GM19035 (cell line): Measurements from ENCODE around the gene SGIP1.
"Not testable (repeated sequence)": the region's sequence is repeated elsewhere in the genome, so short reads cannot be mapped to it uniquely, and the experiment has no call there.

ENCODE experiments used
- ATAC-seq: cut with Tn5 transposase; IDR thresholded peaks from one replicate; pipeline ENCODE4 v1.9.1; 2021; ENCODE audit not compliant: unreplicated experiment

Gene SGIP1

DNA sequence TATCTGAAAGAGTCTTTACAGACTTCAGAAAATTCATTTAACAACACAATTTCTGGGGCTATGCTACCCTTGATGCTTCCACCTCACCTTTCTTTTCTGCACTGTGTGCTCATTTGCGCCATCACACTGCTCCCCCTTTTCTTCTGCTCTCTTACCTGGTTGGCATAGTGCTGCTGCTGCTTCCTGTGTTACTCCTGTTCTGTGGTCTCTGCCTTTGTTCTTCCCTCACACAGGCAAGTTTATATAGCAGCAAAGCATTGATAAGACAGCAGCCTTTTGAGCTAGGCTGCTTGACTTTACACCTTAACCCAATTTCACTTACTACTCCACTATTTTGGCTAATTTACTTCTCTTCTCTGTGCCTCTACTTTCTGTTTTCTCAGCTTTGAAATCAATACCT lies 18.3 kb downstream of the SGIP1 start:
- no peak for ATAC-seq

DNA sequence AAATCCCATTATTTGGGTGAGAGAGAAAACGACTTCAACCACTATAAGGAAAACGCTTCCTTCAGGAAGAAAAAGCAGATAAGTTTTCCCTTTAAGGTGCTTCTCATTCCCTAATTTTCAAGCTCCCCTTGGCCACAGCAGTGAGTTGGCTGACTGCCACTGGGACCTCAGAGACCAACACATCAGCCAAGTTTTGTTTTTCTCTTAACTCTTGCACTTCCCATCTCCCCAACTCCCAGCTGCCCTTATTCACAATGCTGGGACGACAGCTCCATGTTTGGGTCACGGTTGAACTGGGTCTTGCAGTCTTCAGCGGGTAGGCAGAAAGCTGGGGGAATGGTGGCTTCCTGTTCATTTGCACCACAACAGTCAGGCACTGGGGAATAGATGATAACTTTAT lies 18.9 kb downstream of the SGIP1 start:
- no peak for ATAC-seq

DNA sequence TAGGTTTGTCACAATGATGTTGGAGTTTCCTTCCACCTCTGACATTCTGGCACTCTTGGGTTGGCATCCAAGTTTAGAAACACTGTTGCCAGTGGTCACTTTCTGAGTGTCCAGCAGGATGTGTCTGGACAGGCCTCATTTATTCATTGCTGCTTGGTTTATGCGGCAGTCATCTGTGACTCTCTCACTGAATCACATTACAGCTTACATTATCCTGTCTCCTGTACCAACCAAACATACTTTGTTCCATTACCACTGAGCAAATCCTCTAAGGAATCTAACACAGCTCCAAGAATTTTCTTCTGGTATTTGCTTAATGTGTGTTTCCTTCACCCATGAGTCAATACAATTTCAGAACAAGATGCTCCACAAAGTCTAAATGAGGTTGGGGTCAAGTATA lies 19.9 kb downstream of the SGIP1 start:
- no peak for ATAC-seq

DNA sequence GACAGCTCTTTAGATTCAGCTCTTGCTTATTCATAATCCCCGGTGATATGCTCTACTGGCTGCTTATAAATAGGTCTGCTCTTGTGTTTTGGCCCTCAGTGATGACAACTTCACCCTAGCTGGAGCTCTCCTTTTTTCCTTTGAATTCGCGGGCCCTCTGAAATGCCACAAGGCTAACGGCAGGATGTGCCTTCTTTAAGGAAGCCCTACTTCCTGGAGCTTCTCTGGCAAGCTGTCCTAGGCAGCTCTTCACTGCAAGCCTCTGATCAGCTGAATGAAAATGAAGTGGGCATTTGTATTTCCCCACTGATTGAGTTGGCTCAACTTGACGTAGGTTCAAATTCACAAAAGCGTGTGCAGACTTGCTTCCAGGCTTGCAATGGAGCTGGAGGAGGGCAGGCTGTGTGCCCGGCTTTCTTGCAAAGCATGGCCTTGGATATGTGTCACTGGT lies 22.2 kb downstream of the SGIP1 start:
- no peak for ATAC-seq

DNA sequence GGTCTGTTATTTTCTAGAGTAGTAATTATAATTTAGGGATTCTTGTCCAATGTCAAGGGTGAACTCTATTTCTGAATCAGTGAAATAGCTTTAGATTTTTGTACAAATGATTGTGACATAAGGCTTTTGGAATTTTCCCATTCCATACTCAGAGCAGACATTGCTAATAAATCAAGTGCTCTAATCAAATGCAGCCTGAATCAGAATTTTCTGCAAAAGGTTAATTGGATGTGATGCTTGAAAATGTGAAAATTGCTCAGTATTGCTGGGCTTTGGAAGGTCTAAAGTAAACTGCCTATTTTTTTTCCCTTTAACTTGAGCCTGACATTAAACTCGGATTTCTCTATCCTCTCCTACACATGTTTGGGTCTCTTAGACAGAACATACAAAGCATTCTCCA lies 23.2 kb downstream of the SGIP1 start:
- ATAC-seq = no peak

DNA sequence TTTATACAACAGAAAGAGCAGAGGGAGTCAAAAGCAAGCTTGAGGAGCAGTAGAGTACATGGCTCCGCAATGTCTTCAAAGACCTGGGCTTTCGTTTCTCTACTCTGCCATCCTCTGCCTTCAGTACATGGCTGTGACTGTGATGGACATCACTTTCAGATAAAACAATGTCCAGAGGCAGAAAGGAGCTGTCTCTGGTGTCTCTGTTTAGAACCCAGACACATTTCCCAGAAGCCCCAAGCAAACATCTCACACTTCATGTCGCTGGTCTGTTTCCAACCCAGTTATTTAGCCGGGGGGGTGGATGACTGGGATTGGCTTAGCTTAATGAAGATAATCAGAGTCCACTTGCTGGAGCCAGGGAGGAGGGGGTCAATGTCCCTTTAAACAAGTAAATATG lies 25.6 kb downstream of the SGIP1 start:
- ATAC-seq = no peak

DNA sequence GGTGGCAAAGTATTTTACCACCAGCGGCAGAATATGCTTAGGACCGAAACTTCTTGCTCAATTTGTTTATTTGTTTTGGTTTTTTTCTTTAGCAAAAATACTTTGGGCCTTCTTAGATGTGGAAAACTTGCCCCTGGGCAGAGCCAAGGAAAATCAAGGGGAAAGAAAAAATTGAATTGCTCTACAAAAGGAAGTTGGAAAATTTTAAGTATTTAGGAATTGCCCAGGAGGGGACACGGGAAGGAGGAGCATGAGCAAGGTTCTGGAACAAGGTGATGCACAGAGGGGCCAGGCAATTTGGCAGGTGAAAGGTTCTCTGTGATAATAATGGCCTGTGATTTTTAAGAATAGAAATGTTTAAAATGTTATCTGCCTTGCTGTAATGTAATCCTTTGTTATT lies 28.6 kb downstream of the SGIP1 start:
- no peak for ATAC-seq

DNA sequence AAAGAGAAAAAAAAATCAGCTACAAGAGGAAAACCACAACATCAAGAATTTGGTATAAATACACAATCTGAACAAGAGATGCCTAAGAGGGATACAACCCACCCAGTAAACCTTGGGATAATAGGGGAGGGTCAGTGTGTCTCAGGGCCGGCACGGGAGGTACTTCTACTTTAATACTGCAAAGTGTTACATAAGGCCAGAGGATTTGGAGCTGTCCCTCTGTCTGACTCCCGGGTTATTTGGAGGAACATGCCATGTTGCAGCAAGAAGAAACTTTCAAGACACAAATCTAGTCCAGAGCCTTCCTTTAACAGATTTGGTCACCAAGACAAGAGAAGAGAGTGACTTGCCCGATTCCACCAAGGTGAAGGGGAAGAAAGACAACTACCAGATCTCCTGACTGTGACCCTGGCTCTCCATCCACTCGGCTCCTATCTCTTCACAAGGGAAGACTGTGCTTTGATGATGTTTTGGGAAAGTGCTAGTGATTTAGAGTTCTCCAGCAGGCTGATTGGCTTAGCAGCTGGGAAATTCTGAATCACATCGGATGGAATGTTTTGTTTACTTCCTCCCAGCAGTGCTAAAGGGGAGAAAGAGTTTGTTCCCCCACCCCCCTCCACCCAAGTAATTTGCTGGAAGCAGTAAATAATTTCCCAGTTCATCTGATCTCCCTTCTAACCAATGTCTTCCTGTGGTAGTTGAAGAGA lies 29.3 kb downstream of the SGIP1 start:
- ATAC-seq = no peak

DNA sequence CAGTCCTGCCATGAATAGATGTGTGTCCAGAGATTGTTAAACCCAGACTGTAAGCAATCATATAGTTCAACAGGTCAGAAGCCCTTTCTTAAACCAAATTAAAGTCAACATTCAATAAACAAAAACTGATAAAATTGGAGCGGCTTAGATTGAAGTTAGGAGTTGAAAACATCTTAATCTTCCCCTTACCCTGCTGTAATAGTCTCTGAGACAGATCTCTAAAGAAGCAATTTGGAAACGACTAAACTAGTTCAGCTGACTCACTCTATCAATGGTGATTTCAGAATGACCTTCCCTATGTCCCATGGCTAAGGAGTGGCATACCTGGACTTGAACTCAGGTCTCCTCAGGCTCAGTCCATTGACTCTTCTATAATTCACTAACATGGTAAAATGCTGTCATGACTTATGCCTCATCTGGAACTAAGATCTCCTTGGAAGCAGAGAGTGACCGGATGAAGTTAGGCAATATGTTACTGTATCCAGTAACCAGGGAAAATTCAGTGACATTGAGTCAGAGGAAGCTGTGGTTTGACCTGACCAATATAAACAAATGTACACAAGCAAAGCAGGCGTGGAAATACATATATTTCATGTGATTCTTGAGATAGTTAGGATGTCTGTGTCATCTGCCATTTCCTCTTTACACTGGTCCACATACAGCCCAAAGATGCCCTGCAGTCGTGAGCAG lies 30.1 kb downstream of the SGIP1 start:
- ATAC-seq = no peak

DNA sequence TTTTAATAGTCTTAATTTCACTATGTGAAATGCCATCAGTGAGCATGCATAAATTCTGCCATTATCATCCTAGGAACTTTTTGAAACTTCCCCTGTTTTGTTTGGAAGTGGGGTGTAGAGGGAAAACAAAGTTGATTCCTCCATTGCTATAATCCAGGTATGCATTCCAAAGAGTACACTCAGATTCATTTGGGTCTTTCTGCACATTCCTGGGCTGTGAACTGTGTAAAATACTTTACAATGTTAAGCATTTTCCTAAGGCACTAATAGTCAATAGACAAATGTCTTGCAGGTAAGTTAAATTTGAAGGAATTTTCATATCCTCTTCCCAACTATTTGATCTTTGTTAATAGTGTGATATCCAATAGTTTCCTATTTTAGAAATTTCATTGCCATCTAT lies 36.2 kb downstream of the SGIP1 start:
- ATAC-seq = no peak

DNA sequence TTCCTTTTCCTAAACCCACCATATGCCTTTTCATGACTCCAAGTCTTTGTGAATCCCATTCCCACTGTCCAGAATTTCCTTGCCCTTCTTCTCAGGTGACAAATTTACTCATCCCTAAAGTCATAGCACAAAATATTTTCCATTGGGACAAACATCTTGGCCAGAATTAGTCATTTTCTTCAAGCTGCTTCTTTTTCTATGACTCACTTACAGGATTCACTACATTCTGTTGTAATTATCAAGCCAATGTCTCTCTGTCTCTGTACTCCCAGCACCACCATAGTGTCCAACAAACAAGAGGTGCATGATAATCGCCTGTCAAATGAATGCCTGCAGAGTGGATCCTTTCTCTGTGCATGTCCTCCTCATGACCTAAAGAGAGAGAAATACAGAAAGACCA lies 37.8 kb downstream of the SGIP1 start:
- ATAC-seq = no peak

DNA sequence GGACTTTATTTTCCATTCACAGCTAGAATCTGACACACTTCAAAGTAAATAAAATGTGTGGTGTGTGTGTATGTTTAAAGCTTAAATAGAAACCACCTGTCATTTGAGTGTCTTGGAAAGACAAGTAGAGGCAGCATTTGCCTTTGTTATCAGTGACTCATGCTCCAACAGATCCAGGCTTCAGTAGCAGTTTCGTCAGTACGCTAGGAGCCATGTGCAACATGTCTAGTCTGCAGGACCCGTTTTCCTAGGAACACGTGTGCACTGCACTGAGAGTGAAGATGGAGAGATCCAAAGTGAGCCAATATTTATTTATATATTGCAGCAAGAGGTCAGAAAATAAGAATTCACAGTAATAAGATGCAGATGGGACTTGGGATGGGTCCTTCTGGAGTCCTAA lies 41.8 kb downstream of the SGIP1 start:
- no peak for ATAC-seq

DNA sequence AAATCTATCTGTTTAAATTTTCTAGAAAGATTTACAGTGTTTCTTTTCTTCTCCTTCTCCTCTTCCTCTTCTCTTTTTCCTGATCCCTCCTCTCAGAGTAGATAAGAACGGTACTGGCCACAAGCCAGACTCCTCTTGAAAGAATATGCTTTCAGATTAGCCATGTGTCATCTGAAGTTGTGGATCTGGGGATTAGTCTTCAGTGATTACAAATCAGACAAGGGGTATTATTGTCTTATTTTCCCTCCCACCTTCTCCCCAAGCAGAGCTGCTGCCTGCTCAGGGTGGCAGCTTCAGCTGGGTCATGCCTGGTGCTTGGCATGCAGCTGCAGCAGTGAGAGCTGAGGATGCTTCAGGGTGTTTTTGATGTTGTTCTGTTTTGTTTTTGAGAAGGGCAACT lies 42.7 kb downstream of the SGIP1 start:
- no peak for ATAC-seq

DNA sequence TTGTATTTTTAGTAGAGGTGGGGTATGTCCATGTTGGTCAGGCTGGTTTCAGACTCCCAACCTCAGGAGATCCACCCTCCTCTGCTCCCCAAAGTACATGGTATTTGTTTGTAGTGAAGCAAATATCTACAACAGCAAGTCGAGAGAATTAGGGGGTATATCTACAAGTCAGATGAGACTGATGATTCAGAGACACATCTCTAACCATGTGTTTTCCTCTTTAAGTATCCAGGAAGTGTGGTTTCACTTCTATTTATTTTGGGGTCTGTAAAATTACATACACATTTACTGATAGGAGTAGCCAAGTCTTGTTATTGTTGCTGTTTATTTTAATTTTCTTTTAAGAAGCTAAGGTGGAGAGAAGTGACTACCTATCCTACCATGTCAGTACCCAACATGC lies 44.9 kb downstream of the SGIP1 start:
- no peak for ATAC-seq

DNA sequence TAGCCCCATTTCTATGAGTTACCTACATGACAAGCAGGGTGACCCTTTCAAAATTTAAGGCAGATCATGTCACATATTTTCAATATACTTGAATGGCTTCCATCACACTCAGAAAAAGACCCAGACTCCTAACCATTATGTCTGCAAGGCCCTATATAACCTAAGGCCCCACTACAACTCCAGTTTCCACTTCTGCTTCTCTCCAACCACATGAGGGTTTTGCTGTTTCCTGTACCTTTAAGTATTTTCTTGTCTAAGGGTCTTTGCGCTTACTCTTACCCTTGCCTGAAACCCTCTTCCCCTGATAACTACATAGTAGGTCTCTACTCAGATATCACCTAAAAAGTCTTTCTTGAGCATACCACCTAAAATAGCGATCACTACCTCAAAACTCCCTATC lies 46.1 kb downstream of the SGIP1 start:
- ATAC-seq = no peak

DNA sequence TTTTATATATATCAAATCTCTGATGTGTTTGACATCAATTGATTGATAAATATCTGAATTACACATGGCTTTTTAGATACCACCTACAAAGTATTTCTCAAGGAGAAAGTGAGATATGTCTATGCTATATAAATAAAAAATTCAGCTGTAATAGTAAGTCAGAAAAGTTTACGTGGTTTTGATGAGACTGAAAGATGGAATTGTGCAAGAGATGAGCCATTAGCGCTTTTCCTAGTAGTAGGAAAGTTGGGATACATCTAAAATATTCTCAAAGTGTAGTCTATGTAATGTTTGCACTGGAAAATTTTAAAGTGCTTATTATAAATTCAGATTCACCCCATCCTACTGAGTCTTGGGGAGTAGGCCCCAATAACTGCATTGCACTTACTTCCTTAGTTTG lies 49.1 kb downstream of the SGIP1 start:
- no peak for ATAC-seq

DNA sequence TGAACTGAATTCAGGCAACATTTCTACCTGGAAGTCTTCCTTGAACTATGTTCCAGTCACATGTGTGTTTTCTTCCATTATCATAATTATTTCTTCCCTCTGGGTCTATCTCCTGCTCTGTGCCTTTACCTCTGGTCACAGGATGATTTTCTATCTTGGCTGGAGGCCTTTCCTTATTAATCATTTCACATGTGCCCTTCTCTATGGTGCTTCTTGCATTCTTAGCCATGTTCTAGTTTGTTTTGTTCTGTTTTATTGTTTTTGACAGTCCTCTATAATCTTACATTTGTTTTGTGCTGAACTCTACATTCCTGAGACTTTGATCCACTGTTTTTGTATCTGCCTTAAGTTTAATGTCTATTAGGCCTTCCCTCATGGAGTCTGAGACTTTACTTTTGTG lies 51.0 kb downstream of the SGIP1 start:
- ATAC-seq = no peak

DNA sequence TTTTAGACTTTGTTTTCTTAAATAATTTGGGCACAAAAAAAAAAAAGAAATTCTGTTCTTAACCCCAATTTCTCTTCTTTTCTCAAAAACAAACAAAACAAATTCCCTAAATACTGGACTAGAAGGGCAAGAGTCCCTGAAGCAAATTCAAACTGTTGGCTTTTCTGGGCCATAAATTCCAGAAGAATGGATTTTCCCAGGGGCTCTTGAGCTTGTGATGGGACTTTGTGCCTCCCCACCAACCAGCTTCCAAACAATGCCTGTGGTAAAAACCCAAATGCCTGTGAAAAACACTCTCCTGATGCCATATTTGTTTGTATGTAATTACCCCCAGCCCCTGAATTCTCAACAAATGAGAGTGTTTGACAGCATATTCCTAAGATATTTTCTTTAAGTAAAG lies 55.4 kb downstream of the SGIP1 start:
- ATAC-seq = no peak

DNA sequence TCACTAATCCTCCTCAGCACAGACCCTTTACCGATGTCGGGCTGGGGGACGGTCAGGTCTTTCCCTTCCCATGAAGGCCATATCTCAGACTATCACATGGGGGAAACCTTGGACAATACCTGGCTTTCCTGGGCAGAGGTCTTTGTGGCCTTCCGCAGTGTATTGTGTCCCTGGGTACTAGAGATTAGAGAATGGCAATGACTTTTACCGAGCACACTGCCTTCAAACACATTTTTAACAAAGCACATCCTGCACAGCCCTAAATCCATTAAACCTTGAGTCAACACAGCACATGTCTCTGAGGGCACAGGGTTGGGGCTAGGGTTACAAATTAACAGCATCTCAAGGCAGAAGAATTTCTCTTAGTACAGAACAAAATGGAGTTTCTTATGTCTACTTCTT lies 58.2 kb downstream of the SGIP1 start:
- ATAC-seq = not testable (repeated sequence)

DNA sequence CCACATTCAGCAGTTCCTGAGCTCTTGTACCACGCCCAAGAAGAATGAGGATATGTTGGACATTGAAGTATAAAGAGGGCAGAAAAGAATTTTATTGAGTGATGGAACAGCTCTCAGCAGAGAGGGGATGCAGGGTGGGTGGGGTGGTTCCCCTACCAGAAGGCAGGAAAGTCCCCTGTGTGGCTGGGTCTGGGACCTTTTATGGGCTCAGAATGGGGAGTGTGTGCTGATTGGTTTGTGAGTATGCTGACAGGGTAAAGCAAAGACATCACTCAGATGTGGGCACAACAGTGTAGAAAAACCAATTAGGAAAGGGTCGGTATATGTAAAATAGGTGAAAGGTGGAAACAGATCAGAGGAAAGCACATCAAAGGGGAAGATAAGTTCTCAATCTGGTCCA lies 62.2 kb downstream of the SGIP1 start:
- no peak for ATAC-seq

DNA sequence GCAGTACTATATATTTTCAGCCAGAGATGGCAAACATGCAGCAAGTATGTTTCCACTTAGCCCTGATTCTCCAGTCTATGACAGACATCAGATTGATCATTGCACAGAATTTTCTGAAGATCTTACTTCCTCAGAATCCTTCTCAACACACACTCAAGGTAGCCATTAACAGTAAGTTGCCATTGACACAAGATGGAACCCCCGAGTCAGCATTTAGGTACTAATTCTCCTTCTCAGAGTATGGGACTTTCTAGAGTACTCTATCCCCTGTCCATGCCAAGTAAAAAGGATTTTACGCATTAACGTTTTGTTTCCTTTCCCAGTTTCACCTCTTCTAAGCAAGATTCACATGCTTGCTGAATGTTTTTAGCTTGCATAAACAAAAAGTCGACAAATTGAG lies 63.5 kb downstream of the SGIP1 start:
- no peak for ATAC-seq

DNA sequence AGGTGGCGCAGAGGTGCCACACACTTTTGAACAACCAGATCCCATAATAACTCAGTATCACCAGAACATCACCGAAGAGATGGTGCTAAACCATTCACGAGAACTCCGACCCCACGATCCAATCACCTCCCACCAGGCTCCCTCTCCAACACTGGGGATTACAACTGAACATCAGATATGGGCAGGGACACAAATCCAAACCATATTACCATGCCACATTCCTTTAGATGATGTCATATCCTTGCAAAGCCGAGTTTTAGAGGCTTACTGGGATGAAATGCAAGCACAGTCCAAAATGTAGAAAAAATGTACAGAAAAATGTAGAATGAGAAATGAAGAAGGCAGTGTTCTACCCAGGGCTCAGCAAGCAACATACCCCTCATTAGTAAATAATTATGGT lies 64.7 kb downstream of the SGIP1 start:
- no peak for ATAC-seq

DNA sequence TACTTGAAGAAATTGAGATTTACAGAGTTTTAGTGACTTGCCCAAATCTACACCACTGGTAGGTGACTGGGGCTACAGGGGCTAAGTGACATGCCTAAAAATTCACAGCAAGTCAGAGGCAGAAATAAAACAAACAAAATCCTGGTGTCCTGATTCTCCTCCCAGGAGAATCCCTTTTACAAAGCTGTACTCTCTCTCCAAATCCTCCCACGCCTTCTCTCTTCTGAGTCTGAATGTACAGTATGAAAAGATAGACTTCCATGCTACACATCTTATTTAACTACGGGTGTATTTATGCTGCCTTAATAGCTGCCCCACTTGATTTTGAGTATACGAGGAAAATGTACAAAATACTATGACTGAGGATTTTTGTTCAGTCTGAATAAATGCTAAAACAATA lies 65.4 kb downstream of the SGIP1 start:
- no peak for ATAC-seq
